Stimulated activated CD8-positive, alpha-beta memory T cell treated with anti-CD3 and anti-CD28 coated beads, Interleukin-12 subunit alpha, Interleukin-12 subunit beta, amount 100 ng/mL, for 1 hour (primary cell): ENCODE data around the gene CDC42EP3.

ENCODE experiments used
- DNase-seq: peaks from one replicate; pipeline ENCODE4 v3.0.0-alpha.2; 2020; ENCODE audit warnings: low read depth

CDC42EP3 gene

DNA sequence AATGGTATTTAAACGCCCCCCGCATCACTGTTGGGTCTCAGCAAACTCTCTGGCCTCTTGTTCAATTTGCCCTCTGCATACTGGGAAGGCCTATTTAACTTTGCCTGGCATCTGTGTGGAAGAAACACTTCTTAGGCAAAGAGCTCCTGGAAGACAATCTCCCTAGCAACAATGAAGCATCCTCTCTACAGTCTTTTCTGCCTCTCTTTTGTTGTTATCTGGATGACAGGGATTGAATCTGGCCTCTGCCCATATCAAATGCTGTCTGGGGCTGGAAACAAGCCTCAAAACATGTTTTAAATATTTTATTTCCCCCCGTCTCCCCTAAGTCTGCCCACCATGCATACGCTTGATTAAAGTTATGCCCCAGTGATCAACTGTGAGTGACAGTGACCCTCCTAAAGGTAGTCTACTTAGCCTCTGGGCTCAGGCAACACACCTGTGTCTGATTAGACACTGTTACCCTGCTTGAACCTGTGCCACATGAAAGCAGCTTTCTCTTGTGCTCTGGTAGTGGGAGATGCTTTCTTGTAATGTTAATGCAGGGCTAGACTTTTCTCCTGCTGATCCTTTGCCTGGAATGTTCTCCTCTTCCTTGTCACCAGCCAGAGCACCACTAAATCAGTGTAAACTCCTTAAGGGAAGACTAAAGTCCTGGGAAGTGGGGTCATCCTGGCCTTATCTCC is 34.9 kb downstream of the CDC42EP3 start:
- no peak for DNase-seq

DNA sequence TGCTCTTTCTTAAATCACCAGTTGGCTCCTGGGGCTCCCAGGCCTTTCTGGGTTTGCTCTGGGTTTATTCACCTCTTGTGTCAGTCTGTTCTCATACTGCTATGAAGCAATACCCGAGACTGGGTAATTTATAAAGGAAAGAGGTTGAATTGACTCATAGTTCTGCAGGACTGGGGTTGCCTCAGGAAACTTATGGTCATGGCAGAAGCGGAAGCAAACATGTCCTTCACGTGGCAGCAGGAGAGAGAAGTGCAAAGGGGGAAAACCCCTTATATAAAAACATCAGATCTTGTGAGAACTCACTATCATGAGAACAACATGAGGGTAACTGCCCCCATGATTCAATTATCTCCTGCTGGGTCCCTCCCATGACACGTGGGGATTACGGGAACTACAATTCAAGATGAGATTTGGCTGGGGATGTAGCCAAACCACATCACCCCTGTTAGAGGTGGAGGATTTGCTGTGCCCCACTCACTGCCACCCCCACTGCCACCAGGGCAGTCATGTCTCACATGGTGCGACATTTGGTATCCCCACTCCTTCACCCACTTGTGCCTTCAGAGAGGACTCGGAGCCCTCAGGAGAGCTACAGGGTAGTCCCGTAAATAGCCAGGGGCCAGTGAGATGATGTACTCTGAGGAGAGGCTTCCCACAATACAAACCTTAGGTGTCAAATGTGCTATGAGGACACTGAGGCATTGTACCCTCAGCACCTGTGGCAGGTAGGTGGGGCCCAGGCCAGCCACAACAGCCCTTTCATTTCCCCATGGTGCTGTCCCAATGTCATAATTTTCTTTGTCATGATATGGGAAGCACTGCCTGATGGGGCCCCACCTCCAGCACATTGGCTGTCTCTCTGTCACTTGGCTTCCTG is 35.7 kb downstream of the CDC42EP3 start:
- peak; percentile 53 for DNase-seq

DNA sequence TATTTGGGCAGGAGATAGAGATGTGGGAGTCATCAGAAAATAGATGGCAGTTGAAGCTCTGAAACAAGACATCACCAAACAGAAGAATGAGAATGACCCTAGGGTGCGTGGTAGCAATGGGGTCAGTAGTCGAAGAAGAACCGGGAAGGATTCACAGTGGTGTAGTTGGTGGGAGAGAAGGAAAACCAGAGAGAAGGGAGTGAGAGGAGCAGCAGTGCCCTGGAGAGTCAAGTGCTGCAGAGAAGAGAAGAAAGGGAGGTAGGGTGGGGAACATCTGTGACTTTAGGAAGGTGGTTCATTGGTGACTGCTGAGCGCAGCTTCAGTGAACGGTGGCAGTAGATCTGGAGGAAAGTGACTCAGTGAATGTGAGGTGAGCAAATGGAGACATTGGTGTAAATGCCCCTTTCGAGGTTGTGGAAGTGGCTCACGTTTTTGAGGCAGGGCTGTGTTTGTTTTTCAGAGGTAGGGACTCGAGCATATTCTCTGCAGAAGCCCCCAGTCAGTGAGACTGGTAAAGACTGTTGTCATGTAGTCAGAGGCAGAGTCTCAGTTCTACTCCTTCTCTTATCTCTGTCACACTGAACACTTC is 36.4 kb downstream of the CDC42EP3 start:
- DNase-seq, result no peak

DNA sequence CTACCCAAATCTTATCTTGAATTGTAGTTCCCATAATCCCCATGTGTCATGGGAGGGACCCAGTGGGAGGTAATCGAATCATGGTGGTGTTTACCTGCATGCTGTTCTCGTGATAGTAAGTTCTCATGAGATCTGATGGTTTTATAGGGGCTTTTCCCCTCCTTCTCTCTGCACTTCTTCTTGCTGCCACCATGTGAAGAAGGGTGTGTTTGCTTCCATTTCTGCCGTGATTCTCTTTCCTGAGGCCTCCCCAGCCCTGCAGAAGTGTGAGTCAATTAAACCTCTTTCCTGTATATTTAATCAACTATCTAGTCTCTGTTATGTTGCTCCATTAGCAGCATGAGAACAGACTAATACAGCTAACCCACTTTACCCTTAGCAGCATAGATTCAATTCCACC is 37.6 kb downstream of the CDC42EP3 start:
- no peak for DNase-seq

DNA sequence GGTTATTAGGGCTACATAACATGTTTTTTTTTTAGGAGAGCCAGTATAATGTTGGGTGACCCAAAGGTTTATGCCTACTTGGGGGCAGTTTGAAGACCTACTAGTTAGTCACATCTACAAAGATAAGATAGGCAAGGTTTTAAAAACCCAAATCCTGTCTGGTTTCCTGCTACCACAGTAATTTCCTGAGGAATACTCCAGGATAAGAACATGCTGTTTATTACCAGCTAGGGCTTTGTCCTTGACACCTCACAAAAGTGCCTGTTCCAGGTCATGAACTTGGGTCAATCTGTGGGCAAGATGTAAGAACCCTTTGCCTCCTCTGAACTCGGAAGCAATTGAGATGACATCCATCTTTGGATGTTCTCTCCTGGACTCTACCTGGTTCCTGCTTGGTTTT is 38.2 kb downstream of the CDC42EP3 start:
- DNase-seq, result no peak

DNA sequence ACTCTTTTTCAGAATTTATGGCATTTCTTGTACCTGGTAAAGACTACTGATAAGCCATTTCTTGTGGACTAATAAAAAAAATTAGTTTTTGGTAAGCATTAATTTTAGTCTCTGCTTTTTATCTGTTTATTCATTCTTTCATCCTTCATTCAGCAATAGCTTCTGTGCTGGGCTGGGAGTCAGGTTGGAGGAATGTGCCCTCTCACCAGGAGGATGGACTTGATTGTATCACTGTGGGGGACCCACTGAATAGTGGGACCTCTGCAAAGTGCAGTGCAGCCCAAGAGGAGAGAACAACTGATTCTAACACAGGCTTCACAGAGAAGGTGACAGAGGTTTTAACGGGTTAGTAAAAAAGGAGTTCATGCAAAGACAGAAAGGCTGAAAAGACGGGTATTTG is 39.1 kb downstream of the CDC42EP3 start:
- no peak for DNase-seq

DNA sequence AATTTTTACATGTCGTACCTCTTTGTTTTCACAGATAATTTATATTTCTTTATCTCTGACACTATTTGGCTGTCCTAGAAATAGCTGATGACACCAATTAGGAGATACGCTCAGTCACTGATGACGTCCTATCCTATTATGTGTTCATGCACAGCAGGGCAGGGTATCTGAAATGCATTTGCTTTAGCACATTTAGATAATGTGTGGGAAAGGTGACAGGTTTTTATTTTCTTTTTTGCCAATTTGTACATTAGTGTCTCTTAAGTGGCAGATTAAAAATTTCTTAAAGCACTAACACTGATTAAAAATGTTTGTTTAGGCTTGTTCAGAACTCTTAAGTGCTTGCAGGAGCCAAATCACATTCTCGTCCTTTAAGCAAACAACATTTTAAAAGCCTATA is 39.7 kb downstream of the CDC42EP3 start:
- no peak for DNase-seq

DNA sequence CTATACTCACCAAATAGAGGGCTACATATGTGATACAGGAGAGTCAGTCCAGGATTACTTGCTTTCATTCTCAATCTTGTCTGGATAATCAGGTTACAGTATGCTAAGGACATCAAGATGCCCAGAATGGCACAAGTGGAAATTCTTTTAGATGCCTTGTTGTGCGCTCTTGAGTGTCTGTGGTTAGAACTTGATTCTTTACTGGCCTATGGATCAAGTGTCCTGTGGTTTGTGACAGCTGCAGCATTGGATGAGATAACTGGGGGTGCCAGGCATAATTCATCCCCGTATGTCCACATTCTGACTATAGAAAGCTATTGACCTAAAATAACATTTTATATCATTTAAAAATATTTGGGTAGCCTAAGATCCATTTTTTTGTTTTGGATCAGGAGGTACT is 40.1 kb downstream of the CDC42EP3 start:
- DNase-seq, result no peak

DNA sequence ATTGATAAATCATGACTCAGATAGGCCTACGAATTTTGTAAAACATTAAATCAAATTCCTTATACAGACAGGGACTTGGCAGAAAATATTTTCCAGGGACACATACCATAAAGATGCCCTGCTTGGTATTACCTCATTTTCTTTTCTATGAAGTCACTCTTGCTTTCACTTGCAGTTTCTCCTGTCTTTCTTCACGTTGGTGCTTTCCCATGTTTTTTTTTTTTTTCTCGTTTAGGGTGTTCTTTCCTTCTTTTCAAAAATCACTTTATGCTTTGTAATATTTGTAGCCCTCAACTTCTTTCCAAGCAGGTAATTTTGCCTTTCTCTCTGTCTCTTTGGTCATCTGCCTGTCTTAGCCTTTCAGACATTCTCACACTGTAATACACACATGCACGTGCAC is 40.7 kb downstream of the CDC42EP3 start:
- DNase-seq, result no peak

DNA sequence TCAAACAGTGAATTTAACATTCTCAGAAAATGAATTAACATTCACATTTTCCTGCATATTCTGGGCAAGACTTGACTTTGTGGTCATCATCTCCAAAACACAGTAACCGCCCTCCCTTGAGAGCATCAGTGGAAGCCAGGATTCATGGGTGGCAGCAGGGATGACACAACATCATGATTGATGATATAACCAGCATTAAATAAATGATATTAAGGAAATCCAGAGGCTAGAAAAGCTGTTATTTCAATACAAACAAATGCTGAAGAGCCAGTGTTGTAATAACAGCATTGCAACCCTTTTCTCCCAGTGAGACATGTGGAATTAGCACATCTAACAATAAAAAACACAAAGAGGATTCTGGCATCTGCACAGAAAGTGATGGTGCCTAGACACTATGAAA is 41.1 kb downstream of the CDC42EP3 start:
- DNase-seq, result no peak

DNA sequence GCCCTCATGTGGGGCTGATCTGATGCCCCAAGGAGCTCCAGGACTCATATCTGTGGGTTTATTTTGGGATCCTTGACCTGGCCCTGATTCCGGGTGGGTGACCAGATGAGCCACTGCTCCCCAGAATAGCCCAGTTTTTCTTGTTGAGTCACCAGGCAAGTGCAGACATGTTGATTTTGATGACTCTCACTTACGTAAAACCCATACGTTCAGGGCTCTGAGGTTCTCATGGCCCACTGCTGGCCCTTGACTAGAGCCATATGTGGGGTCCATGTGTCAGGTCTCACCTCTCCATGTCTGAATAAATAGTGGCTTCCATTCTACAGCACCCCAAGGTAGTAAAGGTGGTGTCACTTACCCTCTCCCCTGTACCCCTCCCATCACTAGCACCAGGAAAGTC is 41.9 kb downstream of the CDC42EP3 start:
- no peak for DNase-seq

DNA sequence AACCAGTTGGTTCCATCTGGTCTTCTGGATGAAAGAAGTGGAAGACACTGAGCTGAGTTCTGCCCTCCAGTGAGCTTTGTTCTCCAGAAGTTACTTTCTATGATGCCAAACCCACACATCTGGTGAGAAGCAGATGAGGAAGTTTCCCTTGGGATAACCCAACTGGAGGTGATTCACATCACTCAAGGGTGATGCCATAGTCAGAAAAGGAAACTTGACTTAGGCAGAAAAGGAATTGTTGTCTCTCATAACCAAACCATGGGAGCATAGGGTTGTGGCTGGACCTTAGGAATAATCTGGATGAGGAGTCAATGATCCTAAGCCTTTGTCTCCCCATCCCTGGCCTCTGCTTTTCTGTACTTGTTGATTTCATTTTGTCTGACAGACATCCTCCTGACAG is 43.7 kb downstream of the CDC42EP3 start:
- no peak for DNase-seq

DNA sequence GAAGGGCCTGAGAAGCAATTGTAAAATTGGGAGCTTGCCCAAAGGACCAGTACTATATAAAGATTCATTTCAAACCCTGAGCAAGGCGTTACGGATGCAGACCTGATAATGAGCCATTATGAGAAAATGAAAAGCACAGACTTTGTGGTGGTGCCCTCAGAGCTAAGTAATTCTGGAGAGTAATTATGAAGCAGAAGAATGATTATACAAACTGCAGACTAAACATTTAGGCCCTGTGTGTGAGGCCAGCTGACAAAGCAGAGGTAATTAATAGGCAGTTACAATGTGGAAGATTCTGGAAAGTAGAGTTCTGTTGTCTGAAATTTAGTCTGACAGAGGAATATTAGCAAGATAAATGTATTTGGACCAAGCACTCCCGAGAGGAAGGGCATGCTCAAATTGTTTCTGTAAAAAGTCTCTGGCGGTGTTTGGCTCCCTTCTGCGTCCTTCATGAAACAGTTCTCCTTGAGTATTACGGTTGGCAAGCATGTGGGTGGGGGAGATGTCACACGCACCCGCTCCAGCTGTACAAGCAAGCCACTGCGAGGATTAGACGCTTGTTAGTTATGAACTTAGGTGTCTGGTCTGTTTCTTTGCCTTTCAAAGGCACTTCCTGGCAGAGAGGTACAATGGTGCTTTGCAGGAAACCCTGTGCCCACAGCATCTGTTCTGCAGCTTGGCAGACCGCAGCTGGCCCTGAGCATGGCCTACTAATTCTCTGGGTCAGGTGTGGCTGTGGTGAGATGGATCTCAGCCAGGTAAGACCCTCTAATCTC is 45.5 kb downstream of the CDC42EP3 start:
- DNase-seq, result peak; percentile 34

DNA sequence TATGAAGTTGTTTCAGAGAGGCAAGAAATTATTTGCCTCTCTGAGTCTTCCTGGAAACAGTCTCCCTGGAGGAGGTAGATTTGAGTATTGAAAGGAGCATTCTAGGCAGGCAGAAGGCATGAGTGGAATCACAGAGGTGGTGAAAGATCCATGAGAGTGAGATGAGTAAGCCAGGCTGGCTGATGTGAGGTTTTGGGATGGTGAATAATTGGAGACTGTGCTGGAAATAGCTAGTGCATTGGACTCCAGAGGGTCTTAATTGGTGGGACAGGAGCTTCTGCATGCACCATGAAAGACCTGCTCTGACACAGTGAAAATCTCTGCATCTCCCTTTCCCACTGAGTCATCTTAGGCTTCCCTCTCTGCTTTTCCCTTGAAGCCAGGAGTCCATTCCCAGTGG is 46.3 kb downstream of the CDC42EP3 start:
- DNase-seq, result no peak

DNA sequence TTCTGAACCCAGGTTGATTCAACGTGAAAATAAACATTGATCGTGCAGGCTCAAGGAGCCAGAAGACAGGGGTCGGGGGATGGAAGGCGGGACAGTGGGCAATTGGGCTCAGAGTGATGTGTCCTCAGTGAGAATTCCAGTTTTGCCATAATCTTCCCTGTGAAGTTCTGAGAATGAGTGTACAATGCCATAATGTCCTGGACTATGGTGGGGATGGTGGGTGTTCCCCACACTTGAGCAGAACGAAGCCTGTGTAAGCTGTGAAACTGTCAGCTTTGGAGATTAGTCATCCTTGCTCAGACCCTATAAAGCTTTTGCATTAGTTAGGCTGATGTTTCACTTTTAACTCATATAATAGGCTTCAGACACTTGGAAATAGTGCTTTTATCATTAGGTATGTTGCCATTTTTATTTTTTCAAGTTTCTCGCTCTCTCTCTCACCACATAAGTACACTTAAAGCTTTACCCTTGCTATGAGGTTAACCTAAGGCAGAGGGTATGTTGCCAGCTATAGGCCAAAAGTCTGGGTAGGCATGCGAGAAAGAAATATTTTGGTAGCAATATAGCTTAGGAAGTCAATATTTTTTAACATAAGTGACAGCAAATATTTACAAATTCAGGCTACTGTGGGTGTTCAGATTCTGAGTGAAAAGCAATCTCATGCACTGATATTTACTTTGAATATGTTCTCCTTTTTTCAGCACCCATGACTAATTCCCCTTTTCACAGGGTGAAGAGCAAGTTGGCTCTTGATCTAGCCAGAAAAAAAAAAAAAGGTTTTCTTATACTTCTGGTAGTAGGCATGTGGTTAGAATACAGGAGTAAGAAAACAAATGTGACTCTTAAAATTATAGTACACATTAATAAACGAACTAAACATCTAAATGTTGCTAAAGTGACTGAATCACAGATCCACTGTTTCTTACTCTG is 47.2 kb downstream of the CDC42EP3 start:
- no peak for DNase-seq

DNA sequence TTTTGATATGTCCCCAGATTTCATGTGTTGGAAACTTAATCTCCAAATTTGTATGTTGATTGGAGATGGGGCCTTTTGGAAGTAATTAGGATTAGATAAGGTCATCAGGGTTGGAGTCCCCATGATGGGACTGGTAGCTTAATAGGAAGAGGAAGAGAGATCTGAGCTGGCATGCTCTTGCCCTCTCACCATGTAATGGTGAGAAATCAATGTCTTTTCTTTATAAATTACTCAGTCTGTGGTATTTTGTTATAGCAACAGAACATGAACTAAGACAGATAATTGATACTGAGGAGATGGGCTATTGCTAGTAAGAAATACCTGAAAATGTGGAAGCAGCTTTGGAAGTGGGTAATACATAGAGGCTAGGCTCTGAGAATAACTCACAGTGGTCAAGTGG is 48.0 kb downstream of the CDC42EP3 start:
- DNase-seq, result no peak

DNA sequence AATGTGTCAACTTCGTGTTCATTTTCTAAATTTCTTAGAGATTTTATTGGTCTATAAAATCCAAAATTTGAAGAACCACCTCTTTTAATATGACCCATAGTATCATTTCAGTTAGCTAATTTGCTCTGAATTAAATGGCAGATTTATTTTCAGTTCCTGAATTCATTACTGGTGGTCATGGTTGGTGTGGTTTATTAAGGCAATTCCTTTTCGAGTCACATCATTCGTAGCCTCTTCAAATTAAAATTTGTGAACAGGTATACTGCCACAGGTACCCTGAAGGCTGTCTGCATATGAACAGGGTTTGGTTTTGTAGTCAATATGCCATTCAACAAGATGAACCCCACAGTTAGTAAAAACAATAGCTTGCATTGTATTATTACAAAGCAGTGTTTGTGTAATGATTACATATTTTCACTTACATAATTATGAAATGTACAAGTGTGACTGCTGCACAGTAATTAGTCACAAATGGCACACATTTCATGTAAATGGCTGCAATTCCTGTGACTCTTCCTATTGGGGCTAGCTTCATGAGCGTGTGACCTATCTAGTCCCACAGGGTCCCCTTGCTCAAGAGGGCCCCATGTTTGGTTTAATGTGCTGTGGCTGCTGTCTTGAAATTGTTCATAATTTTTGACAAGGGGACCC is 48.9 kb downstream of the CDC42EP3 start:
- no peak for DNase-seq

DNA sequence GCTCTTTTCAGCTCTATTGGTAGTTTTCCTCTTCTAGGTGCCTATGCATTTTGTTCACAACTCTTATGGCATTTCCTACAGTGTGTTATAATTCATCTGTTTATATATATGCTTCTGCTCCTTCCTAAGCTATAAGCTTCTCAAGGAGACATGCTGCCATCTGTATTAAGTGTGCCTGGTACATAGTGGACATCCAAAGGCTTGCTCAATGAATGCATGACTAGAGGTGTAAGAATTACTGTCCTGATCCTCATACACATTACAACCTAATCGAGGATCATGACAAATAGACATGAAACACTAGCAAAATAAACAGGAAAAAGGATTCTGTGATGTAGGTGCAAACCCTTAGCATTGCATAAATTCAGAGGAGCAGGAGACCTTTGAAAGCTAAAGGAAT is 50.2 kb downstream of the CDC42EP3 start:
- DNase-seq, result no peak

DNA sequence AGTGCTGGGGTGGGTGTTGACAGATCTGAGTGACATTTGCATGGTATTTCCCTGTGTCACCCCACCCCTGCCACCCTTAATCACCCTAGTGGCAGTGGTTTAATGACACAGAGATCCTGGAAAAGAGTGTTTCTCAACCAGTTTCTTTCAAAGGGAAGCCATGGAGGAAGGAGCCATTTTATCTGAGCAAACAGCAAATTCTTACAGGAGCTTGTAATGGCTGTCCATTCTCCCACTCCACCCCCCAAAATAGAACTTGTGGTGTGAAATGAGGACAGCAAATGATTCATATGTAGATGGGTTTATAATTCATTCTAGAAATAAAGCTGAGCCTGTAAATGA is 51.5 kb downstream of the CDC42EP3 start:
- no peak for DNase-seq

DNA sequence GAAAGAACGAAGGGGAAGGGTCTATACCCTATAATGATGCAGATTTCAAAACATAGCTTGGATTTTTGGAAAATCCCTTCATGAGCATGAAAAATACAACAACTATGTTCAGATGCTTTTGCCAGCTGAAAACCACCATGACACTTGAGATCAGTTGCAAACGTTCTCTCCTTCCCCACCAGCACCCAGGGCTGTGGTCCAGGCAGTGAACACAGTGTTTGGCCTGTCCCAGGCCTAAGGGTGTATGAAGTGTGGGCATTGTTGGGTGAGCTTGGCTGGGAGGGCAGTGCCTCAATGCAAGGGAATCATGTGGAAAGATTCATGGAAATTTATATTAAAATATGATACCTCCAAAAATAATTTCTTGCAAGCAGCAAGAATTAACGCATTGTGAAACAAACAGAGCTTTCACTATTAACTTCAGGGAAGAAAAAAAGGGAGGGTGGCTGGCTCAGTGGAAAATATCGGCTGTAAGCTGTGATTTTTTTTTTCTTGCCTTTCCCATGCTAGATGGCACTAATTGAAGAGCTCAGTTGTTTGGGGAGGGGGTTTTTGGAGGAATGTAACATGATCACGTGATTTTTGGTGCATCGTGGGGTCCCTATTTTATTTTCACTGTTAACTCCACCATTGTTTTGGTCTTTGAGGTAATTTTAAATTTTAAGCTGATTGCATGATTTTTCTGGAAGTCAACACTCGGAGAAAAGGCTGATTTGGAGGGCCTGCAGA is 52.0 kb downstream of the CDC42EP3 start:
- no peak for DNase-seq
